ENCODE results near the gene CTSA. TPM values are rescaled to one million over a fixed set of nuclear protein-coding genes. Genes with fewer than 3 reads are reported as not detected.

Gene CTSA
- total and polyA plus RNA-seq, 2 experiments from 2014 or later = 39.9 to 63.9 TPM

- H3K27ac Mint-ChIP-seq = peak overlapping the region; percentile 47; the same call in 1 of the 2 replicates
- H3K27me3 Mint-ChIP-seq (ENCODE audit: insufficient read depth, low read depth, poor library complexity) = peaks cover 11% of the 10 kb centered on the region
- no peak for ATAC-seq
- H3K9me3 Mint-ChIP-seq = no peaks in the 10 kb centered on the region
- no peaks in the 10 kb centered on the region for H3K27me3 ChIP-seq (ENCODE audit: insufficient read depth)
- H3K4me3 ChIP-seq = no peak overlapping the region
- peaks cover 19% of the 10 kb centered on the region for H3K4me1 ChIP-seq (ENCODE audit: insufficient read depth)
- H3K79me2 ChIP-seq (replicated peaks; ENCODE audit: insufficient read depth) = peaks cover 11% of the 10 kb centered on the region
- H3K27ac ChIP-seq (ENCODE audit: low read depth) = no peak overlapping the region
- TF ChIP-seq EZH2 (IDR thresholded peaks at IDR 0.05; ENCODE audit: low read depth, unreplicated experiment) (no peak), POLR2AphosphoS5 (IDR thresholded peaks at IDR 0.05; ENCODE audit: low read depth) (no peak), EZH2phosphoT487 (IDR thresholded peaks at IDR 0.05; ENCODE audit: unreplicated experiment) (no peak), STAT1 (IDR thresholded peaks at IDR 0.05; ENCODE audit: unreplicated experiment) (no peak)
- TF ChIP-seq, protein P1, sequence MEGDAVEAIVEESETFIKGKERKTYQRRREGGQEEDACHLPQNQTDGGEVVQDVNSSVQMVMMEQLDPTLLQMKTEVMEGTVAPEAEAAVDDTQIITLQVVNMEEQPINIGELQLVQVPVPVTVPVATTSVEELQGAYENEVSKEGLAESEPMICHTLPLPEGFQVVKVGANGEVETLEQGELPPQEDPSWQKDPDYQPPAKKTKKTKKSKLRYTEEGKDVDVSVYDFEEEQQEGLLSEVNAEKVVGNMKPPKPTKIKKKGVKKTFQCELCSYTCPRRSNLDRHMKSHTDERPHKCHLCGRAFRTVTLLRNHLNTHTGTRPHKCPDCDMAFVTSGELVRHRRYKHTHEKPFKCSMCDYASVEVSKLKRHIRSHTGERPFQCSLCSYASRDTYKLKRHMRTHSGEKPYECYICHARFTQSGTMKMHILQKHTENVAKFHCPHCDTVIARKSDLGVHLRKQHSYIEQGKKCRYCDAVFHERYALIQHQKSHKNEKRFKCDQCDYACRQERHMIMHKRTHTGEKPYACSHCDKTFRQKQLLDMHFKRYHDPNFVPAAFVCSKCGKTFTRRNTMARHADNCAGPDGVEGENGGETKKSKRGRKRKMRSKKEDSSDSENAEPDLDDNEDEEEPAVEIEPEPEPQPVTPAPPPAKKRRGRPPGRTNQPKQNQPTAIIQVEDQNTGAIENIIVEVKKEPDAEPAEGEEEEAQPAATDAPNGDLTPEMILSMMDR (conservative IDR thresholded peaks at IDR 0.05; ENCODE audit: low read depth in 2 of 2) = no peak
- no peak overlapping the region for H2AFZ ChIP-seq
- H3K36me3 Mint-ChIP-seq (ENCODE audit: low read depth) = peaks cover 36% of the 10 kb centered on the region
- H3K4me2 ChIP-seq = no peak overlapping the region
- H3K36me3 ChIP-seq (ENCODE audit: insufficient read depth) = peaks cover 15% of the 10 kb centered on the region
- H3F3A ChIP-seq (replicated peaks; ENCODE audit: low read depth) = no peaks in the 10 kb centered on the region; the same call in 1 of the 2 replicates
- no peaks in the 10 kb centered on the region for H3K9me2 ChIP-seq (ENCODE audit: insufficient read depth)
- H4K20me1 ChIP-seq (replicated peaks; ENCODE audit: insufficient read depth) = no peaks in the 10 kb centered on the region
- peaks cover 17% of the 10 kb centered on the region for H3K4me1 Mint-ChIP-seq
- H3K4me3 Mint-ChIP-seq = no peak overlapping the region
- no peak for DNase-seq (ENCODE audit: low spot score)
Observed at GRCh38 chr20:45848421-45848820, 42.7 kb upstream of the CTSA start.

GRCh38 chr20:45848969-45849582 lies 42.1 kb upstream of the CTSA start:
- Histone ChIP-seq H3K27ac (ENCODE audit: low read depth) (no peak overlapping the region; the same call in 1 of the 2 replicates), H4K20me1 (replicated peaks; ENCODE audit: insufficient read depth) (no peaks in the 10 kb centered on the region), H3K79me2 (replicated peaks; ENCODE audit: insufficient read depth) (peaks cover 11% of the 10 kb centered on the region), H3K27me3 (ENCODE audit: insufficient read depth) (no peaks in the 10 kb centered on the region), H3K4me1 (ENCODE audit: insufficient read depth) (peaks cover 19% of the 10 kb centered on the region), H2AFZ (no peak overlapping the region), H3K36me3 (ENCODE audit: insufficient read depth) (peaks cover 15% of the 10 kb centered on the region), H3F3A (replicated peaks; ENCODE audit: low read depth) (no peaks in the 10 kb centered on the region; the same call in 1 of the 2 replicates), H3K9me2 (ENCODE audit: insufficient read depth) (no peaks in the 10 kb centered on the region), H3K4me2 (no peak overlapping the region), H3K4me3 (no peak overlapping the region)
- no peak for DNase-seq (ENCODE audit: low spot score)
- H3K9me3 Mint-ChIP-seq = no peaks in the 10 kb centered on the region
- peaks cover 11% of the 10 kb centered on the region for H3K27me3 Mint-ChIP-seq (ENCODE audit: insufficient read depth, low read depth, poor library complexity)
- H3K36me3 Mint-ChIP-seq (ENCODE audit: low read depth) = peaks cover 35% of the 10 kb centered on the region
- no peak overlapping the region for H3K4me3 Mint-ChIP-seq
- no peak for ATAC-seq
- H3K4me1 Mint-ChIP-seq = peaks cover 23% of the 10 kb centered on the region
- peak overlapping the region; percentile 47; the same call in 1 of the 2 replicates for H3K27ac Mint-ChIP-seq
- TF ChIP-seq, protein P2, sequence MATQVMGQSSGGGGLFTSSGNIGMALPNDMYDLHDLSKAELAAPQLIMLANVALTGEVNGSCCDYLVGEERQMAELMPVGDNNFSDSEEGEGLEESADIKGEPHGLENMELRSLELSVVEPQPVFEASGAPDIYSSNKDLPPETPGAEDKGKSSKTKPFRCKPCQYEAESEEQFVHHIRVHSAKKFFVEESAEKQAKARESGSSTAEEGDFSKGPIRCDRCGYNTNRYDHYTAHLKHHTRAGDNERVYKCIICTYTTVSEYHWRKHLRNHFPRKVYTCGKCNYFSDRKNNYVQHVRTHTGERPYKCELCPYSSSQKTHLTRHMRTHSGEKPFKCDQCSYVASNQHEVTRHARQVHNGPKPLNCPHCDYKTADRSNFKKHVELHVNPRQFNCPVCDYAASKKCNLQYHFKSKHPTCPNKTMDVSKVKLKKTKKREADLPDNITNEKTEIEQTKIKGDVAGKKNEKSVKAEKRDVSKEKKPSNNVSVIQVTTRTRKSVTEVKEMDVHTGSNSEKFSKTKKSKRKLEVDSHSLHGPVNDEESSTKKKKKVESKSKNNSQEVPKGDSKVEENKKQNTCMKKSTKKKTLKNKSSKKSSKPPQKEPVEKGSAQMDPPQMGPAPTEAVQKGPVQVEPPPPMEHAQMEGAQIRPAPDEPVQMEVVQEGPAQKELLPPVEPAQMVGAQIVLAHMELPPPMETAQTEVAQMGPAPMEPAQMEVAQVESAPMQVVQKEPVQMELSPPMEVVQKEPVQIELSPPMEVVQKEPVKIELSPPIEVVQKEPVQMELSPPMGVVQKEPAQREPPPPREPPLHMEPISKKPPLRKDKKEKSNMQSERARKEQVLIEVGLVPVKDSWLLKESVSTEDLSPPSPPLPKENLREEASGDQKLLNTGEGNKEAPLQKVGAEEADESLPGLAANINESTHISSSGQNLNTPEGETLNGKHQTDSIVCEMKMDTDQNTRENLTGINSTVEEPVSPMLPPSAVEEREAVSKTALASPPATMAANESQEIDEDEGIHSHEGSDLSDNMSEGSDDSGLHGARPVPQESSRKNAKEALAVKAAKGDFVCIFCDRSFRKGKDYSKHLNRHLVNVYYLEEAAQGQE (IDR thresholded peaks at IDR 0.05; ENCODE audit: unreplicated experiment) = no peak
- TF ChIP-seq POLR2AphosphoS5 (IDR thresholded peaks at IDR 0.05; ENCODE audit: low read depth) = no peak
- TF ChIP-seq, protein P3, sequence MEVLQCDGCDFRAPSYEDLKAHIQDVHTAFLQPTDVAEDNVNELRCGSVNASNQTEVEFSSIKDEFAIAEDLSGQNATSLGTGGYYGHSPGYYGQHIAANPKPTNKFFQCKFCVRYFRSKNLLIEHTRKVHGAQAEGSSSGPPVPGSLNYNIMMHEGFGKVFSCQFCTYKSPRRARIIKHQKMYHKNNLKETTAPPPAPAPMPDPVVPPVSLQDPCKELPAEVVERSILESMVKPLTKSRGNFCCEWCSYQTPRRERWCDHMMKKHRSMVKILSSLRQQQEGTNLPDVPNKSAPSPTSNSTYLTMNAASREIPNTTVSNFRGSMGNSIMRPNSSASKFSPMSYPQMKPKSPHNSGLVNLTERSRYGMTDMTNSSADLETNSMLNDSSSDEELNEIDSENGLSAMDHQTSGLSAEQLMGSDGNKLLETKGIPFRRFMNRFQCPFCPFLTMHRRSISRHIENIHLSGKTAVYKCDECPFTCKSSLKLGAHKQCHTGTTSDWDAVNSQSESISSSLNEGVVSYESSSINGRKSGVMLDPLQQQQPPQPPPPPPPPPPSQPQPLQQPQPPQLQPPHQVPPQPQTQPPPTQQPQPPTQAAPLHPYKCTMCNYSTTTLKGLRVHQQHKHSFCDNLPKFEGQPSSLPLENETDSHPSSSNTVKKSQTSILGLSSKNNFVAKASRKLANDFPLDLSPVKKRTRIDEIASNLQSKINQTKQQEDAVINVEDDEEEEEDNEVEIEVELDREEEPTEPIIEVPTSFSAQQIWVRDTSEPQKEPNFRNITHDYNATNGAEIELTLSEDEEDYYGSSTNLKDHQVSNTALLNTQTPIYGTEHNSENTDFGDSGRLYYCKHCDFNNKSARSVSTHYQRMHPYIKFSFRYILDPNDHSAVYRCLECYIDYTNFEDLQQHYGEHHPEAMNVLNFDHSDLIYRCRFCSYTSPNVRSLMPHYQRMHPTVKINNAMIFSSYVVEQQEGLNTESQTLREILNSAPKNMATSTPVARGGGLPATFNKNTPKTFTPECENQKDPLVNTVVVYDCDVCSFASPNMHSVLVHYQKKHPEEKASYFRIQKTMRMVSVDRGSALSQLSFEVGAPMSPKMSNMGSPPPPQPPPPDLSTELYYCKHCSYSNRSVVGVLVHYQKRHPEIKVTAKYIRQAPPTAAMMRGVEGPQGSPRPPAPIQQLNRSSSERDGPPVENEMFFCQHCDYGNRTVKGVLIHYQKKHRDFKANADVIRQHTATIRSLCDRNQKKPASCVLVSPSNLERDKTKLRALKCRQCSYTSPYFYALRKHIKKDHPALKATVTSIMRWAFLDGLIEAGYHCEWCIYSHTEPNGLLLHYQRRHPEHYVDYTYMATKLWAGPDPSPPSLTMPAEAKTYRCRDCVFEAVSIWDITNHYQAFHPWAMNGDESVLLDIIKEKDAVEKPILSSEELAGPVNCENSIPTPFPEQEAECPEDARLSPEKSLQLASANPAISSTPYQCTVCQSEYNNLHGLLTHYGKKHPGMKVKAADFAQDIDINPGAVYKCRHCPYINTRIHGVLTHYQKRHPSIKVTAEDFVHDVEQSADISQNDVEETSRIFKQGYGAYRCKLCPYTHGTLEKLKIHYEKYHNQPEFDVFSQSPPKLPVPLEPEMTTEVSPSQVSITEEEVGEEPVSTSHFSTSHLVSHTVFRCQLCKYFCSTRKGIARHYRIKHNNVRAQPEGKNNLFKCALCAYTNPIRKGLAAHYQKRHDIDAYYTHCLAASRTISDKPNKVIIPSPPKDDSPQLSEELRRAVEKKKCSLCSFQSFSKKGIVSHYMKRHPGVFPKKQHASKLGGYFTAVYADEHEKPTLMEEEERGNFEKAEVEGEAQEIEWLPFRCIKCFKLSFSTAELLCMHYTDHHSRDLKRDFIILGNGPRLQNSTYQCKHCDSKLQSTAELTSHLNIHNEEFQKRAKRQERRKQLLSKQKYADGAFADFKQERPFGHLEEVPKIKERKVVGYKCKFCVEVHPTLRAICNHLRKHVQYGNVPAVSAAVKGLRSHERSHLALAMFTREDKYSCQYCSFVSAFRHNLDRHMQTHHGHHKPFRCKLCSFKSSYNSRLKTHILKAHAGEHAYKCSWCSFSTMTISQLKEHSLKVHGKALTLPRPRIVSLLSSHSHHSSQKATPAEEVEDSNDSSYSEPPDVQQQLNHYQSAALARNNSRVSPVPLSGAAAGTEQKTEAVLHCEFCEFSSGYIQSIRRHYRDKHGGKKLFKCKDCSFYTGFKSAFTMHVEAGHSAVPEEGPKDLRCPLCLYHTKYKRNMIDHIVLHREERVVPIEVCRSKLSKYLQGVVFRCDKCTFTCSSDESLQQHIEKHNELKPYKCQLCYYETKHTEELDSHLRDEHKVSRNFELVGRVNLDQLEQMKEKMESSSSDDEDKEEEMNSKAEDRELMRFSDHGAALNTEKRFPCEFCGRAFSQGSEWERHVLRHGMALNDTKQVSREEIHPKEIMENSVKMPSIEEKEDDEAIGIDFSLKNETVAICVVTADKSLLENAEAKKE (CRISPR knock-in tag; IDR thresholded peaks at IDR 0.05) = no peak
- TF ChIP-seq CREB1 (CRISPR knock-in tag; IDR thresholded peaks at IDR 0.05; ENCODE audit: low read depth) = no peak
- TF ChIP-seq STAT1 (IDR thresholded peaks at IDR 0.05; ENCODE audit: unreplicated experiment) = no peak

Measured in GM23338 (cell line).